OCI-LY3 (cell line): ENCODE data around the gene MORF4L2.

Experiments used
- CTCF ChIP-seq: fragments of 200-600, 300-600 bp; sonication (generic); IDR thresholded peaks from 2 replicates; pipeline ENCODE4 v1.5.1; 2014; ENCODE audit warnings: antibody characterized with exemption, low read length, low read depth
- EZH2phosphoT487 ChIP-seq: fragments of 200-600 bp; shearing (Covaris generic); IDR thresholded peaks from 2 replicates; pipeline ENCODE4 v1.6.1; 2018; ENCODE audit warnings: antibody characterized with exemption, mixed run types, low read depth

GRCh38 chrX:103733017-103733416 is 46.5 kb upstream of the MORF4L2 start:
- TF ChIP-seq CTCF (no peak), EZH2phosphoT487 (no peak)
